Fibroblast of villous mesenchyme (primary cell): Measurements from ENCODE around the gene KLF18. TPM values are rescaled to one million over a fixed set of nuclear protein-coding genes. Genes with fewer than 3 reads are reported as not detected.

Source experiments
- DNase-seq: peaks from one replicate; pipeline ENCODE4 v3.0.0-alpha.2; 2010; ENCODE audit warnings: low read depth
- H3K4me3 ChIP-seq: 2 replicates; pipeline ENCODE4 v1.5.1; 2011; ENCODE audit warnings: low read depth, mild to moderate bottlenecking, low read length
- CTCF ChIP-seq: IDR thresholded peaks from 2 replicates; pipeline ENCODE4 v1.5.1; 2012; ENCODE audit warnings: low read depth, mild to moderate bottlenecking, low read length; ENCODE audit not compliant: insufficient read depth
- total RNA-seq: library from RNA; depleted of rRNA; stranded (reverse); fragments of >200 nt; gene quantifications from 2 replicates; pipeline ENCODE4 v1.2.3, GENCODE V29; 2012

The KLF18 gene
- total RNA-seq, 1 donor = not detected

- no peak overlapping the region for H3K4me3 ChIP-seq
- DNase-seq = no peak
- TF ChIP-seq CTCF = no peak
Observed at GRCh38 chr1:44154049-44154448, 12.6 kb upstream of the KLF18 start.

DNA sequence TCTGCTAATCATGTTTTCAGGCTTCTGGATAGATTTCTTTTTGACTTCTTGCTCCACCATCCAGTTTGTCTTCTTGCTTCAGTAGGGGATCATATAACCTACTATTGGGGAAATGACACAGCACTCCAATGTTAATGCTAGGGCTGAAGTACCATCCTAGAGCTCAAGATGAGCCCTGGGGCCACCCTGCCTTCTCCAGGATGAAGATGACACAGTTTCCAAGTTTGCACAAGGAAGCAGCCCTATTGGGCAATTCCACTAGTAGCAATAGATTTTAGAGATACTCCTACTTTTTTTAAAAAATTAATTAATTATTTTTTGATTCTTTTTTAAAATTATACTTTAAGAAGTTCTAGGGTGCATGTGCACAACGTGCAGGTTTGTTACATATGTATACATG lies 11.3 kb upstream of the KLF18 start:
- no peak for DNase-seq
- no peak for TF ChIP-seq CTCF

DNA sequence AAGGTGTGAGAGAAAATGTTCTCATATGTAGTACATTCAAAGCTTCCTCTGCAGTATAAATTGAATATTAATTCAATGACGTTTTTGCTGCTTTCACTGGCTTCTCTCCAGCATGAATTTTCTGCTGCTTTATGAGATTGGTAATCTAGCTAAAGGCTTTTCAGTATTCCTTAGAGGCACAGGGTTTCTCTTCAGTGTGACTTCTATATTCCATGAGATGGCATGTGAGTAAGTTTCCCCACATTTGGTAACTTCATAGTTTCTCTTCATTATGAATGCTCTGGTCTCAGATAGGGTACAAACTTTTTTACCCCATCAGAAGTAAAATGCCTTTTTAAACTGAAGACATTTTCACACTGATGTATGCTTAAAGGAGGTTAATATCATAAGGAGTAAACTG lies 10.4 kb upstream of the KLF18 start:
- TF ChIP-seq CTCF = no peak
- no peak for DNase-seq
- H3K4me3 ChIP-seq = no peak overlapping the region

More for the DNA sequence above, 11.3 kb upstream of the KLF18 start:
- no peak overlapping the region for H3K4me3 ChIP-seq

- no peak for TF ChIP-seq CTCF
- H3K4me3 ChIP-seq = no peak overlapping the region
- no peak for DNase-seq
Observed at GRCh38 chr1:44151332-44151731, 9.9 kb upstream of the KLF18 start.

- H3K4me3 ChIP-seq = no peak overlapping the region
- DNase-seq = no peak
- no peak for TF ChIP-seq CTCF
Observed at GRCh38 chr1:44147582-44147981, 6.2 kb upstream of the KLF18 start.

- no peak for DNase-seq
- TF ChIP-seq CTCF = no peak
- no peak overlapping the region for H3K4me3 ChIP-seq
Observed at GRCh38 chr1:44146536-44147361, 5.3 kb upstream of the KLF18 start.
